Measurements from ENCODE around the gene CCDC120.
A peak's percentile ranks its signal among the peaks of the same experiment; 100 is the strongest.

The CCDC120 gene

GRCh38 chrX:49043220-49043986 lies 15.4 kb upstream of the CCDC120 start, which contains the start of gene TFE3:
TFE3 (minus strand) TSS chrX:49043357; CDS start chrX:49043226, 131 bp downstream.
- TF ChIP-seq JUND (IDR thresholded peaks at IDR 0.05; ENCODE audit: low read depth) = no peak
- DNase-seq (ENCODE audit: low read depth in 1 of 2, low spot score in 1 of 2) = peak; percentile 87 to 99
- in situ Hi-C loops (cut with HindIII; ENCODE audit: low pct_unique_long_range_greater_than_20kb, low sequenced_read_pairs) = no loop called here

DNA sequence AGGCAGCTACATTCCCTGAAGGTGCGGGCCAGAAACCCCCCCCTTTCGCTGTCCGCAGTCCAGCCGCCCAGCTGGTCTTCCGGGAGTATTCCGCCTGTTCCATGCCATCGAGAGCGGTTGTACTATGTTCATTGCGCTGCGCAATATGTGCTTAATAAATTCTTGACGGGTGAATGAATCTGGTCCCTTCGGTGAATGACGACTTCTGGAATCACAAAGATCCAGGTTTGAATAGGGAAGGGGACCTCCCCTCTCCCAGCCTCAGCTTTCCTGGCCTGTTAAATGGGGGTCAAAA lies 14.9 kb upstream of the CCDC120 start:
- in situ Hi-C loops (cut with HindIII; ENCODE audit: low pct_unique_long_range_greater_than_20kb, low sequenced_read_pairs) = no loop called here
- TF ChIP-seq JUND (IDR thresholded peaks at IDR 0.05; ENCODE audit: low read depth) = no peak
- no peak for DNase-seq (ENCODE audit: low read depth in 1 of 2, low spot score in 1 of 2)

DNA sequence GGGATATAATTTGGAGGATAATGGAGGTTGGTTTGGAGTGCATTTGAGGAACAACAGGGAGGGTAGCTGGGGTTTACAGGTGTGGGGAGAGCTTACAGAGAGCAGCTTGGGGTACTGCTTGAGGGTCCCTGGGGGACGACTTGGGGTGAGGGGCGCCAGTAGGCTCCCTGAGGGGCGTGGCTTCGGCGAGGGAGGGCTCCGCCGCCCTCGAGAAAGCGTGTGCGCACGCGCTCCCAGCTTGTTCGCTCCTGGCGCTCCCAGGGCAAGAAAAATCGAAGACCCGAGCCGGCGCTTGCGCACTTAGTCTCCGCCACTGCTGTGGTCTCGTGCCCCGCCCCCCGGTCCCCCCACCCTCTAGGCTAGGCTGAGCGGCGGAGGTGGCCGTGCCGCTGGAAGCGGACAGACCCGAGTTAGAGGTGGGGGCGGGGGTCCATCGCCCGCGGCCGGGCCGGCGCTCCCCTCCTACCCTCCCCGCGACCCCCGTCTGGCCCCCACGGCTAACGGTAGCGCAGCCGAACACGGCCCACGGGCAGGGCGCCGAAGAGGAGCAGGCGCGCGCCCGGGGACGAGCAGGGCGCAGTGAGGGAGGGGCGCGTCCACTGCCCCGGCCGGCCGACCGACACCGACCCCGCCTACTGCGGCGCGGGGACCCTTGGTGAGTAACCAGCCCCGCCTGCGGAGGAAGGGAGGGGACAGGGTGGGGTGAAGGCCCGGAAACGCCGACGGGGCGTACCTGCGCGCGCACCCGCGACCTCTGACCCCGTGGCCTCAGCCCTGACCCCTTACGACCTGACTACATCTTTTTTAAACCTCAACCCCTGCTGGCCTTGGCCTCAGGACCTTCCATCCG lies 5.4 kb upstream of the CCDC120 start:
- DNase-seq (ENCODE audit: low read depth in 1 of 2, low spot score in 1 of 2) = peak; percentile 49 to 64
- in situ Hi-C loops (cut with HindIII; ENCODE audit: low pct_unique_long_range_greater_than_20kb, low sequenced_read_pairs) = no loop called here
- TF ChIP-seq JUND (IDR thresholded peaks at IDR 0.05; ENCODE audit: low read depth) = no peak

GRCh38 chrX:49054073-49054762 lies 4.6 kb upstream of the CCDC120 start:
- in situ Hi-C loops (cut with HindIII; ENCODE audit: low pct_unique_long_range_greater_than_20kb, low sequenced_read_pairs) = no loop called here

GRCh38 chrX:49059201-49059600 lies 402 bp downstream of the CCDC120 start:
- in situ Hi-C loops (cut with HindIII; ENCODE audit: low pct_unique_long_range_greater_than_20kb, low sequenced_read_pairs) = no loop called here
- no peak for TF ChIP-seq JUND (IDR thresholded peaks at IDR 0.05; ENCODE audit: low read depth)
- no peak for DNase-seq (ENCODE audit: low read depth in 1 of 2, low spot score in 1 of 2)

More at GRCh38 chrX:49054073-49054762, 4.6 kb upstream of the CCDC120 start:
- no peak for DNase-seq (ENCODE audit: low read depth in 1 of 2, low spot score in 1 of 2)
- TF ChIP-seq JUND (IDR thresholded peaks at IDR 0.05; ENCODE audit: low read depth) = no peak

DNA sequence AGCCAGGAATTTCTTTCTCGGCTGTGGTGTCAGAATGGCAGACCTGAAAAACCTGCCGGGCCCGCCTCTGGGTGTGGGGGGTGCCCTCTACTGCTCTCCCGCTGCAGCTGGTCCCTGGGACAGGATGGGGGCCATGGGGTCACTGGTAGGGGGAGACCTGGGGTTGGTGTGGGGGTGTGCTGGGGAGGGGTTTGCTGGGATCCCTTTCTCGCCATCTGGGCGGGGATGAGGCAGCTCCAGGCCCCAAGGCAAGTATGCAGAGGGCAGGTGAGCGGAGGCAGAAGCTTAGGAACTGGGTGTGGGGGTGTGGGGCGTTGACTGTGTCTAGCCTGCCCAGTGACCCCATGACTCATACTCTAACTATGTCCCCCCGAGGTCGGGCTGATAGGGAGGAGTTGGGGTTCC lies 884 bp downstream of the CCDC120 start:
- no peak for TF ChIP-seq JUND (IDR thresholded peaks at IDR 0.05; ENCODE audit: low read depth)
- peak; percentile 61 to 62 for DNase-seq (ENCODE audit: low read depth in 1 of 2, low spot score in 1 of 2)
- in situ Hi-C loops (cut with HindIII; ENCODE audit: low pct_unique_long_range_greater_than_20kb, low sequenced_read_pairs) = no loop called here

GRCh38 chrX:49060914-49061313 lies 2.1 kb downstream of the CCDC120 start:
- in situ Hi-C loops (cut with HindIII; ENCODE audit: low pct_unique_long_range_greater_than_20kb, low sequenced_read_pairs) = no loop called here
- TF ChIP-seq JUND (IDR thresholded peaks at IDR 0.05; ENCODE audit: low read depth) = no peak
- DNase-seq (ENCODE audit: low read depth in 1 of 2, low spot score in 1 of 2) = no peak

DNA sequence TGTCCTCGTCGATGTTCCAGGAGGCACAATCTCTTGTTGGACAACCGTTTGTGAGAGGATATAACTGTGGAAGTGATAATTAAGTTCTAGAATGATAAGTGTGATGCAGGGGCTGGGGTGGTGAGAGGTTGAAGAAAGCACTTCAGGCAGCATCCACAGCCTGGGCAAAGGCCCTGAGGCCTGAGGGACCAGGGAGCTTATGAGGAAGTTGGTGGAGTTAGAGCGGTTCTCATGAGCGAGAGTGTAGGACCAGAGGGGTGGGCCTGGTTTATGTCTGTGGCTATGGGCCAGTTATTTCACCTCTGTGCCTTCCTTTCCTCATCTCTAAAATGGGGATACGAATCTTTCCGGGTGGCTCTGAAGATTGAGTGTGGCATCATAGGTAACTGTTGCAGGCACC lies 2.7 kb downstream of the CCDC120 start:
- no peak for TF ChIP-seq JUND (IDR thresholded peaks at IDR 0.05; ENCODE audit: low read depth)
- in situ Hi-C loops (cut with HindIII; ENCODE audit: low pct_unique_long_range_greater_than_20kb, low sequenced_read_pairs) = no loop called here
- DNase-seq (ENCODE audit: low read depth in 1 of 2, low spot score in 1 of 2) = no peak

- in situ Hi-C loops (cut with HindIII; ENCODE audit: low pct_unique_long_range_greater_than_20kb, low sequenced_read_pairs) = no loop called here
- no peak for TF ChIP-seq JUND (IDR thresholded peaks at IDR 0.05; ENCODE audit: low read depth)
- DNase-seq (ENCODE audit: low read depth in 1 of 2, low spot score in 1 of 2) = no peak
Observed at GRCh38 chrX:49061916-49062315, 3.1 kb downstream of the CCDC120 start.

DNA sequence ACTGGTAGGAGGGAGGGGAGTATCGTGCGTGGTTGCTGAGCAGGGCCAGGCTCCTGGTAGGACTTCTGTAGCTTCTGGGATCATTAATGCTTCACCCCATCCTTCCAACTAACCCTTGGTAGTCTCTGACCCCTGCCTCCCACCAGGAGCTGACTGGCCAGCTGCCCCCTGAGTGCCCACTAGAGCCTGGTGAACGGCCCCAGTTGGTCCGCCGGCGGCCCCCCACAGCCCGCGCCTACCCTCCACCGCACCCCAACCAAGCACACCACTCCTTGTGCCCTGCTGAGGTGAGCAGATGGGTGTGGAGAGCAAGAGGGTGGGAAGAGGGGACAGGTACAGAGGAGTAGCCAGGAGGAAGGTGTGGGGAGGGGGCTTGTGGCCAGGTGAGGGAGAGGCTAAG lies 4.9 kb downstream of the CCDC120 start:
- no peak for TF ChIP-seq JUND (IDR thresholded peaks at IDR 0.05; ENCODE audit: low read depth)
- in situ Hi-C loops (cut with HindIII; ENCODE audit: low pct_unique_long_range_greater_than_20kb, low sequenced_read_pairs) = no loop called here
- DNase-seq (ENCODE audit: low read depth in 1 of 2, low spot score in 1 of 2) = no peak

DNA sequence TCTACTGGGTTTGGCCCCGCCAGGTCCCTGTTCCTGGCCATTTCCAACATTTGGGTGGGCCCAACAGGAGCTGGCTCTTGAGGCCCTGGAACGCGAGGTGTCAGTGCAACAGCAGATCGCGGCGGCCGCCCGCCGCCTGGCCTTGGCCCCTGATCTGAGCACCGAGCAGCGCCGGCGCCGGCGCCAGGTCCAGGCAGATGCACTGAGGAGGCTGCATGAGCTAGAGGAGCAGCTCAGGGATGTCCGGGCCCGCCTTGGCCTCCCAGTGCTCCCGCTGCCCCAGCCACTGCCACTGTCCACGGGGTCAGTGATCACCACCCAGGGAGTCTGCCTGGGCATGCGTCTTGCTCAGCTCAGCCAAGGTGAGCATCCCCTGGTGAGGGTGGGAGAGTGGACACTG lies 5.5 kb downstream of the CCDC120 start:
- TF ChIP-seq JUND (IDR thresholded peaks at IDR 0.05; ENCODE audit: low read depth) = no peak
- in situ Hi-C loops (cut with HindIII; ENCODE audit: low pct_unique_long_range_greater_than_20kb, low sequenced_read_pairs) = no loop called here
- DNase-seq (ENCODE audit: low read depth in 1 of 2, low spot score in 1 of 2) = no peak

GRCh38 chrX:49064735-49065134 lies 5.9 kb downstream of the CCDC120 start:
- TF ChIP-seq JUND (IDR thresholded peaks at IDR 0.05; ENCODE audit: low read depth) = no peak
- DNase-seq (ENCODE audit: low read depth in 1 of 2, low spot score in 1 of 2) = no peak
- in situ Hi-C loops (cut with HindIII; ENCODE audit: low pct_unique_long_range_greater_than_20kb, low sequenced_read_pairs) = no loop called here

DNA sequence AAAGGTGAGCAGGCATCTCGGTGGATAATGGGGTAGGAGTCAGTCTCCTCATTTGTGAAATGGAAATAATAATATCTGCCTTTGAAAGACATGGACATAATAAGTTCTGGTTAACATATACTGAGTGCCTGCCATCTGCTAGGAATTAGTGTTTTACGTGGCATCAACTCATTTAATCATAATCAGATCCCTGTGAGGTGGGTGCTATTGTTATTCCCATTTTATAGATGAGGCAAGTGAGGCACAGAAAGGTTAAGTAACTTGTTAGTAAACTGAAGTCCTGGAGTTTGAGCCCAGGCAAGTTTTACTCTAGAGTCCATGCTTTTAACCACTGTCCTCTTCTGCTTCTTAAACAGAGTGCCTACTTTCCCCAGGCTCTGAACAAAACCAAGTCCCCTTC lies 7.5 kb downstream of the CCDC120 start:
- TF ChIP-seq JUND (IDR thresholded peaks at IDR 0.05; ENCODE audit: low read depth) = no peak
- in situ Hi-C loops (cut with HindIII; ENCODE audit: low pct_unique_long_range_greater_than_20kb, low sequenced_read_pairs) = no loop called here
- no peak for DNase-seq (ENCODE audit: low read depth in 1 of 2, low spot score in 1 of 2)

Measured in T47D (cell line).